MCF 10A (cell line): ENCODE results near the gene RFX2. TPM values are rescaled to one million over a fixed set of nuclear protein-coding genes. Genes with fewer than 3 reads are reported as not detected.

Source experiments
- BruUV-seq: library from RNA; stranded (reverse); fragments of 400-500 nt; replicated peaks from 2 replicates; lab custom pipeline; 2021; lab: Mats Ljungman, UMichigan
- CTCF ChIA-PET: fragments of 300-600 bp; sonication (Branson Sonifier 250); formaldehyde crosslinking; extraction: SDS; loops from one replicate; lab custom pipeline; 2021; ENCODE audit warnings: antibody characterized with exemption, inconsistent platforms; lab: Yijun Ruan, JAX
- POLR2A ChIA-PET: fragments of 300-600, 350-650 bp; sonication (Branson Sonifier 250); formaldehyde crosslinking; extraction: SDS; loops from one replicate; lab custom pipeline; 2020; ENCODE audit warnings: antibody characterized with exemption, inconsistent platforms; lab: Yijun Ruan, JAX
- DNase-seq: peaks from one replicate; pipeline ENCODE4 v3.0.0-alpha.2; 2018; ENCODE audit not compliant: unreplicated experiment
- H3K27ac Mint-ChIP-seq: one replicate; pipeline ENCODE4 v1.8.0; 2022; ENCODE audit warnings: mild to moderate bottlenecking, low read depth, mixed read lengths; ENCODE audit not compliant: unreplicated experiment
- H3K27me3 Mint-ChIP-seq: one replicate; pipeline ENCODE4 v1.8.0; 2022; ENCODE audit warnings: mixed read lengths; ENCODE audit not compliant: insufficient read depth, unreplicated experiment
- H3K36me3 Mint-ChIP-seq: one replicate; pipeline ENCODE4 v1.8.0; 2022; ENCODE audit warnings: mild to moderate bottlenecking, moderate library complexity, mixed read lengths; ENCODE audit not compliant: insufficient read depth, unreplicated experiment
- H3K4me1 Mint-ChIP-seq: one replicate; pipeline ENCODE4 v1.8.0; 2022; ENCODE audit warnings: mixed read lengths; ENCODE audit not compliant: insufficient read depth, unreplicated experiment
- H3K4me3 Mint-ChIP-seq: one replicate; pipeline ENCODE4 v1.8.0; 2022; ENCODE audit warnings: mild to moderate bottlenecking, moderate library complexity, mixed read lengths; ENCODE audit not compliant: unreplicated experiment
- H3K9me3 Mint-ChIP-seq: one replicate; pipeline ENCODE4 v1.8.0; 2022; ENCODE audit warnings: mixed read lengths; ENCODE audit not compliant: unreplicated experiment
- intact Hi-C: fragments of 100-400 bp; cut with micrococcal nuclease; formaldehyde crosslinking; loops from 2 replicates; pipeline ENCODE4 v1.14.1; 2022
- total RNA-seq: library from RNA; stranded (reverse); gene quantifications from 2 replicates; pipeline ENCODE4 v1.2.3, GENCODE V29; 2022
- TF ChIP-seq, protein P1 (sequence below): fragments of 200-600 bp; IDR thresholded peaks from one replicate; pipeline ENCODE4 v1.8.0; 2022; ENCODE audit warnings: antibody characterized with exemption, mild to moderate bottlenecking; ENCODE audit not compliant: unreplicated experiment

The RFX2 gene
- total RNA-seq, 1 experiment from 2014 or later = 9.9 TPM

- TF ChIP-seq, protein P1, sequence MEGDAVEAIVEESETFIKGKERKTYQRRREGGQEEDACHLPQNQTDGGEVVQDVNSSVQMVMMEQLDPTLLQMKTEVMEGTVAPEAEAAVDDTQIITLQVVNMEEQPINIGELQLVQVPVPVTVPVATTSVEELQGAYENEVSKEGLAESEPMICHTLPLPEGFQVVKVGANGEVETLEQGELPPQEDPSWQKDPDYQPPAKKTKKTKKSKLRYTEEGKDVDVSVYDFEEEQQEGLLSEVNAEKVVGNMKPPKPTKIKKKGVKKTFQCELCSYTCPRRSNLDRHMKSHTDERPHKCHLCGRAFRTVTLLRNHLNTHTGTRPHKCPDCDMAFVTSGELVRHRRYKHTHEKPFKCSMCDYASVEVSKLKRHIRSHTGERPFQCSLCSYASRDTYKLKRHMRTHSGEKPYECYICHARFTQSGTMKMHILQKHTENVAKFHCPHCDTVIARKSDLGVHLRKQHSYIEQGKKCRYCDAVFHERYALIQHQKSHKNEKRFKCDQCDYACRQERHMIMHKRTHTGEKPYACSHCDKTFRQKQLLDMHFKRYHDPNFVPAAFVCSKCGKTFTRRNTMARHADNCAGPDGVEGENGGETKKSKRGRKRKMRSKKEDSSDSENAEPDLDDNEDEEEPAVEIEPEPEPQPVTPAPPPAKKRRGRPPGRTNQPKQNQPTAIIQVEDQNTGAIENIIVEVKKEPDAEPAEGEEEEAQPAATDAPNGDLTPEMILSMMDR = no peak
- Mint-ChIP-seq H3K4me3 (no peak overlapping the region), H3K4me1 (peaks cover 39% of the 10 kb centered on the region), H3K36me3 (no peaks in the 10 kb centered on the region), H3K9me3 (no peaks in the 10 kb centered on the region), H3K27me3 (no peaks in the 10 kb centered on the region), H3K27ac (no peak overlapping the region)
- DNase-seq = no peak
- no TSS peak for BruUV-seq
- intact Hi-C loops = no loop called here
- ChIA-PET CTCF (interaction anchor here (0.6 to 2.4 kb wide), 4 partner anchors 23 to 50 kb away, joined by 3 to 14 read pairs (median 4); no protein-coding TSS in a partner anchor), POLR2A (interaction anchor here (0.8 to 2.9 kb wide), 6 partner anchors 8 to 195 kb away, joined by 3 to 19 read pairs (median 4); partner anchors contain the start of gene NDUFA11)
These were observed 11.7 kb downstream of the RFX2 start for GRCh38 chr19:6098574-6098973.

GRCh38 chr19:6097911-6098310 lies 12.4 kb downstream of the RFX2 start:
- Mint-ChIP-seq H3K4me3 (no peak overlapping the region), H3K4me1 (peaks cover 40% of the 10 kb centered on the region), H3K27me3 (no peaks in the 10 kb centered on the region), H3K27ac (no peak overlapping the region), H3K36me3 (no peaks in the 10 kb centered on the region), H3K9me3 (no peaks in the 10 kb centered on the region)
- intact Hi-C loops = no loop called here
- TF ChIP-seq, protein P1 = no peak
- no TSS peak for BruUV-seq
- ChIA-PET POLR2A (interaction anchor here (1.0 to 2.9 kb wide), 4 partner anchors 8 to 41 kb away, joined by 3 to 19 read pairs (median 6); no protein-coding TSS in a partner anchor), CTCF (interaction anchor here (1.6 to 2.4 kb wide), 2 partner anchors 22 to 28 kb away, joined by 4 to 14 read pairs; no protein-coding TSS in a partner anchor)
- no peak for DNase-seq

- Mint-ChIP-seq H3K9me3 (no peaks in the 10 kb centered on the region), H3K4me1 (peaks cover 36% of the 10 kb centered on the region), H3K27ac (no peak overlapping the region), H3K27me3 (no peaks in the 10 kb centered on the region), H3K36me3 (no peaks in the 10 kb centered on the region), H3K4me3 (no peak overlapping the region)
- TF ChIP-seq, protein P1 = no peak
- DNase-seq = no peak
- ChIA-PET CTCF (no interaction called here), POLR2A (interaction anchor here (0.7 kb wide), 2 partner anchors 43 to 642 kb away, joined by 3 to 4 read pairs; no protein-coding TSS in a partner anchor)
- BruUV-seq = no TSS peak
- intact Hi-C loops = no loop called here
These were observed 14.5 kb downstream of the RFX2 start for GRCh38 chr19:6095760-6096159.

GRCh38 chr19:6092329-6093286 lies 17.7 kb downstream of the RFX2 start:
- Mint-ChIP-seq H3K9me3 (no peaks in the 10 kb centered on the region), H3K4me3 (peak overlapping the region; percentile 66), H3K36me3 (peaks cover 2% of the 10 kb centered on the region), H3K27me3 (no peaks in the 10 kb centered on the region), H3K27ac (peak overlapping the region; percentile 97), H3K4me1 (peaks cover 32% of the 10 kb centered on the region)
- TF ChIP-seq, protein P1 = no peak
- BruUV-seq = no TSS peak
- peak; percentile 88 for DNase-seq
- CTCF ChIA-PET = interaction anchor here (0.5 to 2.1 kb wide), 12 partner anchors 10 to 44 kb away, joined by 3 to 12 read pairs (median 4); no protein-coding TSS in a partner anchor
- POLR2A ChIA-PET = interaction anchor here (0.5 to 2.6 kb wide), 17 partner anchors 12 to 374 kb away, joined by 3 to 129 read pairs (median 8); partner anchors contain the start of gene ALKBH7
- intact Hi-C loops = loop anchor here (1.0 kb wide), 1 partner anchor 33 kb away; no protein-coding TSS in a partner anchor
